H1 (cell line): ENCODE data around the gene PGP. TPM values are rescaled to one million over a fixed set of nuclear protein-coding genes. Genes with fewer than 3 reads are reported as not detected.

Source experiments
- CTCF ChIA-PET: fragments of 300-600 bp; sonication (Branson Sonifier 250); formaldehyde crosslinking; loops from one replicate; lab custom pipeline; 2021; ENCODE audit not compliant: partially characterized antibody; lab: Charles Lee
- POLR2A ChIA-PET: fragments of 300-600 bp; sonication (Branson Sonifier 250); formaldehyde crosslinking; loops from one replicate; lab custom pipeline; 2021; ENCODE audit warnings: inconsistent platforms; ENCODE audit not compliant: partially characterized antibody; lab: Charles Lee
- DNase-seq, 2 experiments: peaks; one replicate each; pipeline versions ENCODE4 v3.0.0 to v3.0.0-alpha.2; 2010 to 2022; ENCODE audit warnings: low spot score in 2 of 2, low read depth in 1 of 2, mixed read lengths in 1 of 2
- FAIRE-seq: peaks from 2 replicates; lab custom pipeline; 2011; peaks lifted over from hg19 to GRCh38; lab: Jason Lieb, UNC
- H2AFZ ChIP-seq: 2 replicates; pipeline ENCODE4 v1.8.1; 2012; ENCODE audit warnings: low read length, inconsistent platforms
- H2AK5ac ChIP-seq: 2 replicates; pipeline ENCODE4 v1.6.1; 2013; ENCODE audit warnings: low read depth, low read length
- H2BK120ac ChIP-seq: replicated peaks from 2 replicates; pipeline ENCODE3; 2013; ENCODE audit warnings: low read depth, low read length, inconsistent platforms
- H2BK12ac ChIP-seq: 2 replicates; pipeline ENCODE4 v1.6.1; 2013; ENCODE audit warnings: low read depth, low read length
- H2BK15ac ChIP-seq: 2 replicates; pipeline ENCODE4 v1.6.1; 2013; ENCODE audit warnings: low read length
- H2BK20ac ChIP-seq: 2 replicates; pipeline ENCODE4 v1.6.1; 2013; ENCODE audit warnings: low read length
- H2BK5ac ChIP-seq: 2 replicates; pipeline ENCODE4 v1.6.1; 2013; ENCODE audit warnings: low read depth, low read length
- H3K14ac ChIP-seq: 2 replicates; pipeline ENCODE4 v1.6.1; 2013; ENCODE audit warnings: inconsistent platforms; ENCODE audit not compliant: insufficient read length
- H3K18ac ChIP-seq: 2 replicates; pipeline ENCODE4 v1.6.1; 2013; ENCODE audit warnings: low read length; ENCODE audit errors: extremely low read depth
- H3K23ac ChIP-seq: 2 replicates; pipeline ENCODE4 v1.6.1; 2013; ENCODE audit warnings: inconsistent platforms; ENCODE audit not compliant: insufficient read length
- H3K23me2 ChIP-seq: 2 replicates; pipeline ENCODE4 v1.6.1; 2013; ENCODE audit warnings: low read depth, low read length
- H3K27ac ChIP-seq: 2 replicates; pipeline ENCODE4 v1.6.1; 2011; ENCODE audit warnings: low read depth, low read length, inconsistent platforms
- H3K27me3 ChIP-seq, 4 experiments: replicated peaks in 1 of 4; 1 replicate in 1 of 4; 2 replicates in 3 of 4; pipeline versions ENCODE4 v1.6.1 to v1.8.1; 2011 to 2013; ENCODE audit warnings: low read length in 3 of 4, mild to moderate bottlenecking in 3 of 4, inconsistent platforms in 2 of 4, mixed read lengths in 2 of 4, moderate library complexity in 1 of 4; ENCODE audit not compliant: control insufficient read depth in 3 of 4, insufficient read depth in 3 of 4; ENCODE audit errors: extremely low read depth in 1 of 4
- H3K36me3 ChIP-seq, 4 experiments: 2 replicates each; pipeline versions ENCODE4 v1.6.1 to v1.8.1; 2011 to 2013; ENCODE audit warnings: mild to moderate bottlenecking in 4 of 4, low read length in 3 of 4, moderate library complexity in 2 of 4, control low read depth in 1 of 4, inconsistent platforms in 1 of 4; ENCODE audit not compliant: insufficient read depth in 4 of 4, control insufficient read depth in 2 of 4
- H3K4ac ChIP-seq: replicated peaks from 2 replicates; pipeline ENCODE3; 2013; ENCODE audit warnings: low read length, low read depth, mixed read lengths, inconsistent platforms; ENCODE audit not compliant: insufficient read length
- H3K4me1 ChIP-seq, 4 experiments: replicated peaks in 1 of 4; 1 replicate in 1 of 4; 2 replicates in 3 of 4; pipeline versions ENCODE4 v1.6.1 to v1.8.1; 2011 to 2013; ENCODE audit warnings: low read length in 3 of 4, inconsistent platforms in 2 of 4, mixed read lengths in 1 of 4; ENCODE audit not compliant: insufficient read depth in 4 of 4, control insufficient read depth in 3 of 4
- H3K4me2 ChIP-seq, 2 experiments: 2 replicates each; pipeline versions ENCODE4 v1.6.1 to v1.8.1; 2011 to 2013; ENCODE audit warnings: low read depth in 2 of 2, low read length in 2 of 2, control low read depth in 1 of 2, inconsistent platforms in 1 of 2, mild to moderate bottlenecking in 1 of 2; ENCODE audit not compliant: insufficient read depth in 1 of 2
- H3K4me3 ChIP-seq, 4 experiments: fragments of 200-600, 300-600 bp in 1 of 4; sonication (generic), shearing (Covaris generic), sonication (Bioruptor Twin) in 1 of 4; 2 replicates each; pipeline versions ENCODE4 v1.5.1 to v1.8.1; 2011 to 2016; ENCODE audit warnings: low read length in 4 of 4, low read depth in 3 of 4, control low read depth in 2 of 4, inconsistent platforms in 2 of 4, mild to moderate bottlenecking in 2 of 4, mixed read lengths in 1 of 4, moderate library complexity in 1 of 4; ENCODE audit not compliant: insufficient read depth in 2 of 4; ENCODE audit errors: extremely low read depth in 1 of 4
- H3K56ac ChIP-seq: replicated peaks from 2 replicates; pipeline ENCODE3; 2013; ENCODE audit warnings: low read depth, mild to moderate bottlenecking, mixed read lengths, low read length, inconsistent platforms; ENCODE audit not compliant: insufficient read length
- H3K79me1 ChIP-seq: 2 replicates; pipeline ENCODE4 v1.6.1; 2013; ENCODE audit warnings: low read depth, low read length, control low read depth
- H3K79me2 ChIP-seq, 2 experiments: 2 replicates each; pipeline versions ENCODE4 v1.6.1 to v1.8.1; 2012 to 2013; ENCODE audit warnings: low read length in 2 of 2, mild to moderate bottlenecking in 2 of 2, inconsistent platforms in 1 of 2; ENCODE audit not compliant: insufficient read depth in 2 of 2, control insufficient read depth in 1 of 2
- H3K9ac ChIP-seq, 4 experiments: replicated peaks in 1 of 4; 1 replicate in 1 of 4; 2 replicates in 3 of 4; pipeline versions ENCODE4 v1.6.1 to v1.8.1; 2011 to 2013; ENCODE audit warnings: low read depth in 3 of 4, low read length in 3 of 4, control low read depth in 2 of 4, mild to moderate bottlenecking in 2 of 4, moderate library complexity in 2 of 4, inconsistent platforms in 1 of 4; ENCODE audit errors: extremely low read depth in 1 of 4
- H3K9me3 ChIP-seq, 2 experiments: 2 replicates each; pipeline versions ENCODE4 v1.6.1 to v1.8.1; 2012 to 2013; ENCODE audit warnings: mild to moderate bottlenecking in 2 of 2, moderate library complexity in 2 of 2, control low read depth in 1 of 2, inconsistent platforms in 1 of 2, low read depth in 1 of 2, low read length in 1 of 2, mixed read lengths in 1 of 2; ENCODE audit not compliant: insufficient read depth in 2 of 2
- H4K20me1 ChIP-seq, 2 experiments: replicated peaks in 1 of 2; 2 replicates each; pipeline versions ENCODE3 to v1.8.1; 2011 to 2013; ENCODE audit warnings: inconsistent platforms in 2 of 2, low read length in 2 of 2, mild to moderate bottlenecking in 1 of 2; ENCODE audit not compliant: insufficient read depth in 2 of 2, control insufficient read depth in 1 of 2
- H4K5ac ChIP-seq: 2 replicates; pipeline ENCODE4 v1.6.1; 2013; ENCODE audit warnings: low read length, low read depth, mixed read lengths, inconsistent platforms; ENCODE audit not compliant: insufficient read length
- H4K8ac ChIP-seq: 2 replicates; pipeline ENCODE4 v1.8.0; 2013; ENCODE audit warnings: mild to moderate bottlenecking, moderate library complexity, low read length, inconsistent platforms; ENCODE audit not compliant: insufficient read depth; ENCODE audit errors: extremely low read depth
- H4K91ac ChIP-seq: replicated peaks from 2 replicates; pipeline ENCODE3; 2013; ENCODE audit warnings: low read length, mixed read lengths, inconsistent platforms; ENCODE audit not compliant: insufficient read length
- ASH2L ChIP-seq: fragments of 200-600, 300-600 bp; sonication (generic); IDR thresholded peaks from one replicate; pipeline ENCODE4 v1.7.1; 2017; ENCODE audit warnings: low read length
- CTBP2 ChIP-seq: IDR thresholded peaks from 2 replicates; pipeline ENCODE4 v1.7.0; 2011; ENCODE audit warnings: borderline replicate concordance, mild to moderate bottlenecking, moderate library complexity, mixed read lengths, low read length; ENCODE audit not compliant: insufficient read depth, insufficient read length
- EP300 ChIP-seq, 2 experiments: IDR thresholded peaks; 1 replicate in 1 of 2; 2 replicates in 1 of 2; pipeline ENCODE4 v1.6.1; 2011 to 2012; ENCODE audit warnings: low read depth in 2 of 2, low read length in 2 of 2, mild to moderate bottlenecking in 2 of 2, borderline replicate concordance in 1 of 2, inconsistent platforms in 1 of 2, moderate library complexity in 1 of 2
- FOSL1 ChIP-seq: IDR thresholded peaks from 2 replicates; pipeline ENCODE4 v1.6.1; 2011; ENCODE audit warnings: mild to moderate bottlenecking, low read depth, low read length, moderate library complexity; ENCODE audit not compliant: insufficient read depth
- JUN ChIP-seq: IDR thresholded peaks from 2 replicates; pipeline ENCODE4 v1.6.1; 2011; ENCODE audit warnings: low read depth, mild to moderate bottlenecking, improper control_type of control experiment, low read length
- PHF8 ChIP-seq: fragments of 200-600 bp; sonication (generic); conservative IDR thresholded peaks from 2 replicates; pipeline ENCODE4 v1.7.1; 2012; ENCODE audit warnings: low read depth, mild to moderate bottlenecking, inconsistent platforms, low read length, moderate library complexity
- SIX5 ChIP-seq: IDR thresholded peaks from 2 replicates; pipeline ENCODE4 v1.6.1; 2011; ENCODE audit warnings: mild to moderate bottlenecking, low read depth, low read length
- YY1 ChIP-seq: IDR thresholded peaks from 2 replicates; pipeline ENCODE4 v1.6.1; 2011; ENCODE audit warnings: low read depth, mild to moderate bottlenecking, low read length
- WGBS, 2 experiments: shearing (Covaris generic) in 1 of 2; methylation state at CpG; one replicate each; pipeline versions ENCODE4 v1.1.6 to v1.1.7; 2013 to 2015; ENCODE audit warnings: low lambda C conversion rate in 2 of 2, mixed read lengths in 2 of 2, inconsistent platforms in 1 of 2, low coverage in 1 of 2, missing lambda C conversion rate in 1 of 2; ENCODE audit not compliant: insufficient replicate concordance in 2 of 2, insufficient coverage in 1 of 2, insufficient read length in 1 of 2; ENCODE audit errors: extremely low coverage in 1 of 2, missing lambda C conversion rate in 1 of 2; 5-methylcytosine and 5-hydroxymethylcytosine counted together
- polyA plus RNA-seq, 7 experiments: library from polyadenylated mRNA; depleted of rRNA in 3 of 7; stranded (reverse) in 5 of 7; unstranded in 2 of 7; fragments of >200 nt in 5 of 7; fragments of 200-250 nt in 2 of 7; gene quantifications; 1 replicate in 5 of 7; 2 replicates in 1 of 7; 4 replicates in 1 of 7; pipeline versions ENCODE4 v1.2.1 to v1.2.3, GENCODE V29; 2011 to 2013; ENCODE audit warnings: missing spikeins in 2 of 7, mixed read lengths in 2 of 7
- total RNA-seq: library from RNA; stranded (reverse); fragmentation: NEBNext Ultra II Directional; extraction: Animal tissue kit (Norgen Biotek cat#: 25700); gene quantifications from 2 replicates; pipeline ENCODE4 v1.2.1, GENCODE V29; 2021

The PGP gene
- total and polyA plus RNA-seq, 2 of the 8 experiments (the other 6 are each of a cell fraction or from before 2014, with no cell fraction given) = 30.9 to 55.9 TPM

DNA sequence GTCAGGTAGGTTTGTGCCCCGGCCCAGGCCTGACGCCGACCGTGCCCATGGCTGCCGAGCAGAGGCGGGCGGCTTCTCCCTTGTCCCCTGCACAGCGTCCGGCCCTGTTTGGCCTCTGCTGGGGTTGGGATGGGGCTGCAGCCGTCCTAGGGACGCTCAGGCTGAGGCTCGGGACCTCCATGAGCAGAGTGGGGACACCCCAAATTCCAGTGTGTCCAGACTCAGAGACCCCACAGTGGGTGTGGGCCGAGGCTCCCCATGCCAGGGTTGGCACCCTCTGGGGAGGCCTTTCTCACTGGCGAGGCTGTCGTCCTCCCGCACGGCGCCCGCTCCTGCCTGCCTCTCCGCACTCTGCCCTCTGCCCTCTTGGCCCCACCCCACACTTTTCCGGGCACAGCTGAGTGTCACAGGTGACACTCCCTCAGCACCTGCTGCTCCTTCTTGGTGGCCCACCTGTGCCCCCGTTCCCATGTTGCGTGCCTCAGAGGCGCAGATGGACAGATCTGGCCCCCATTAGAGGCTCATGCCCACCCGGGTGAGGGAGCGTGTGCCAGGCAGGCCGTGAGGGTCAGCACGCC, 43.0 kb downstream of the PGP start:
- Histone ChIP-seq H2BK20ac (no peak overlapping the region), H3K18ac (no peak overlapping the region), H3K4me3 (no peak overlapping the region), H2AK5ac (no peak overlapping the region), H3K79me2 (no peaks in the 10 kb centered on the region; a peak in 1 of 4 replicates), H3K36me3 (peaks cover 24 to 63% (median 44%) of the 10 kb centered on the region in 4 experiments), H3K56ac (no peak overlapping the region), H4K91ac (no peak overlapping the region), H3K4ac (no peak overlapping the region), H3K4me2 (no peak overlapping the region), H2BK12ac (no peak overlapping the region), H3K14ac (no peak overlapping the region), H3K23ac (no peak overlapping the region), H2BK5ac (no peak overlapping the region), H3K79me1 (peaks cover 5% of the 10 kb centered on the region; the same call in 1 of the 2 replicates), H3K23me2 (no peaks in the 10 kb centered on the region), H4K20me1 (peaks cover 2 to 28% of the 10 kb centered on the region in 2 experiments), H4K8ac (no peak overlapping the region), H2AFZ (no peak overlapping the region), H3K4me1 (no peaks in the 10 kb centered on the region; a peak in 1 of 7 replicates), H3K9ac (no peak overlapping the region), H3K27ac (no peak overlapping the region), H2BK120ac (no peak overlapping the region), H3K9me3 (no peaks in the 10 kb centered on the region), H4K5ac (no peak overlapping the region), H2BK15ac (no peak overlapping the region), H3K27me3 (no peaks in the 10 kb centered on the region)
- POLR2A ChIA-PET = interaction anchor here (0.9 to 13.5 kb wide), 7 partner anchors 9 to 144 kb away, joined by 3 to 312 read pairs (median 5); partner anchors contain the start of gene TRAF7
- 91% methylated on average over 25 of the region's 28 CpGs; no CpG with 5 or more reads in 1 of the 2 experiments for WGBS, 2 experiments
- CTCF ChIA-PET = no interaction called here
- FAIRE-seq (no peak), DNase-seq (no peak)
- no peak for TF ChIP-seq YY1
- TF ChIP-seq PHF8 = no peak
- TF ChIP-seq CTBP2 = no peak
- no peak for TF ChIP-seq FOSL1
- TF ChIP-seq SIX5 = no peak
- TF ChIP-seq EP300 (IDR thresholded peaks at IDR 0.05; ENCODE audit: borderline replicate concordance in 1 of 2, low read depth in 2 of 2, low read length in 2 of 2) = no peak
- no peak for TF ChIP-seq JUN
- no peak for TF ChIP-seq ASH2L
